Neural progenitor cell (in vitro differentiated cells): ENCODE data around the gene FYN. TPM values are rescaled to one million over a fixed set of nuclear protein-coding genes. Genes with fewer than 3 reads are reported as not detected.

Experiments
- DNase-seq: peaks from one replicate; pipeline ENCODE4 v3.0.0-alpha.2; 2016; ENCODE audit warnings: low spot score
- H2AFZ ChIP-seq: fragments of 200-600 bp; sonication (generic); replicated peaks from 2 replicates; pipeline ENCODE4 v1.6.1; 2016; ENCODE audit warnings: antibody characterized with exemption
- H3F3A ChIP-seq: fragments of 200-600 bp; sonication (generic); 2 replicates; pipeline ENCODE4 v1.6.1; 2016; ENCODE audit warnings: antibody characterized with exemption, low read depth
- H3K27ac ChIP-seq: fragments of 200-600 bp; sonication (generic); 2 replicates; pipeline ENCODE4 v1.5.1; 2016; ENCODE audit warnings: mild to moderate bottlenecking
- H3K27me3 ChIP-seq: fragments of 200-600 bp; sonication (generic); 2 replicates; pipeline ENCODE4 v1.6.1; 2016; ENCODE audit warnings: mild to moderate bottlenecking, moderate library complexity
- H3K36me3 ChIP-seq: fragments of 200-600 bp; sonication (generic); 2 replicates; pipeline ENCODE4 v1.5.1; 2016
- H3K4me1 ChIP-seq: fragments of 200-600 bp; sonication (generic); 2 replicates; pipeline ENCODE4 v1.6.1; 2016; ENCODE audit warnings: mixed run types
- H3K4me2 ChIP-seq: fragments of 200-600 bp; sonication (generic); 2 replicates; pipeline ENCODE4 v1.6.1; 2016
- H3K4me3 ChIP-seq: fragments of 200-600 bp; sonication (generic); 2 replicates; pipeline ENCODE4 v1.5.1; 2016
- H3K79me2 ChIP-seq: fragments of 200-600 bp; sonication (generic); 2 replicates; pipeline ENCODE4 v1.6.1; 2016; ENCODE audit warnings: low read depth
- H3K9ac ChIP-seq: fragments of 200-600 bp; sonication (generic); 2 replicates; pipeline ENCODE4 v1.6.1; 2016
- H3K9me3 ChIP-seq: fragments of 200-600 bp; sonication (generic); 2 replicates; pipeline ENCODE4 v1.5.1; 2016; ENCODE audit warnings: low read depth
- H4K20me1 ChIP-seq: fragments of 200-600 bp; sonication (generic); 2 replicates; pipeline ENCODE4 v1.6.1; 2016; ENCODE audit warnings: low read depth
- H3K27ac Mint-ChIP-seq: 3 replicates; pipeline ENCODE4 v1.8.0; 2021; ENCODE audit warnings: mixed read lengths
- H3K27me3 Mint-ChIP-seq: 2 replicates; pipeline ENCODE4 v1.8.0; 2022; ENCODE audit warnings: low read depth, mild to moderate bottlenecking, inconsistent platforms, moderate library complexity, mixed read lengths; ENCODE audit not compliant: insufficient read depth
- H3K36me3 Mint-ChIP-seq: 3 replicates; pipeline ENCODE4 v1.8.0; 2021; ENCODE audit warnings: mixed read lengths
- H3K4me1 Mint-ChIP-seq: 3 replicates; pipeline ENCODE4 v1.8.0; 2021; ENCODE audit warnings: mixed read lengths
- H3K4me3 Mint-ChIP-seq: 3 replicates; pipeline ENCODE4 v1.8.0; 2021; ENCODE audit warnings: mild to moderate bottlenecking, moderate library complexity, mixed read lengths
- H3K9me3 Mint-ChIP-seq: 3 replicates; pipeline ENCODE4 v1.8.0; 2020; ENCODE audit warnings: mixed read lengths
- EZH2 ChIP-seq: fragments of 200-600 bp; sonication (generic); IDR thresholded peaks from 2 replicates; pipeline ENCODE4 v1.6.1; 2017; ENCODE audit warnings: antibody characterized with exemption, mild to moderate bottlenecking, moderate library complexity
- EZH2phosphoT487 ChIP-seq: fragments of 200-600 bp; sonication (generic); IDR thresholded peaks from 2 replicates; pipeline ENCODE4 v1.6.1; 2017; ENCODE audit warnings: antibody characterized with exemption
- total RNA-seq: library from RNA; depleted of rRNA; stranded (reverse); fragments of >200 nt; gene quantifications from 2 replicates; pipeline ENCODE4 v1.2.3, GENCODE V29; 2015; ENCODE audit warnings: low replicate concordance
- TF ChIP-seq, protein P1 (sequence below): fragments of 200-600 bp; sonication (generic); IDR thresholded peaks from 2 replicates; pipeline ENCODE4 v1.5.1; 2017; ENCODE audit warnings: antibody characterized with exemption, mild to moderate bottlenecking

Gene FYN
- total RNA-seq, 1 donor from 2014 or later: 167 TPM

DNA sequence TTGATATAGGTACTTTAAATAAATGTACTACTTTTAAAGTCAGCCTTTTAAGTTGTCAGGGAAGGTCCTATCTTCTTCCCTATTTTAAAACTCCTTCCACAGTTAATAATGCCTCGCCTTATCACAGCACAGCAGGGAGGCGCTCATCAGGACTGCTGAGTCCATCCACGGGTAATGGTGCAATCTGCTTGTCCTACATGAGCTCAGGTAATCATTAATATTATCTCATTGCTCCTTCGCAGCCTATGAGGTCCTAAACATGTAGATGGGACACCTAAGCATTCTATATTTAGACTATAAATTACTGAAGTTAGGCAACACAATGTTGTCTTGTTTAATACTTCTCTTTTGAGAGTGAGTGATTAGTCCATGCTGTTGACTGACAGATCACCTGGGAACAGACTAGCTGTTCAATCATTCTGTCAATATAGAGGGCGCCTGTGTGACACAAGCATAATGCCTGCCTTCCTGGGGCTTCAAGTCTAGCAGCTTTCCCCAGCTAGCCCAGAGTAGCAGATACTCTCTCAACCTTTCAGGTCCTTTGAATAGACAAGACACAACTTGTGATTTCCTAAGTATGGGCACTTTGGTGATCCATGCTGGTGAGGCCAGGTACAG is 91.0 kb downstream of the FYN start:
- Histone ChIP-seq H3K9me3 (no peaks in the 10 kb centered on the region), H2AFZ (no peak overlapping the region), H3K36me3 (no peaks in the 10 kb centered on the region), H3K4me3 (no peak overlapping the region), H3K79me2 (peaks cover 16% of the 10 kb centered on the region), H3K4me2 (no peak overlapping the region), H3F3A (no peaks in the 10 kb centered on the region), H3K27ac (no peak overlapping the region), H3K9ac (no peak overlapping the region), H4K20me1 (no peaks in the 10 kb centered on the region), H3K27me3 (no peaks in the 10 kb centered on the region), H3K4me1 (peaks cover 8% of the 10 kb centered on the region)
- DNase-seq: no peak
- peaks cover 32% of the 10 kb centered on the region for H3K36me3 Mint-ChIP-seq
- no peak for TF ChIP-seq EZH2
- no peak for TF ChIP-seq EZH2phosphoT487
- TF ChIP-seq, protein P1, sequence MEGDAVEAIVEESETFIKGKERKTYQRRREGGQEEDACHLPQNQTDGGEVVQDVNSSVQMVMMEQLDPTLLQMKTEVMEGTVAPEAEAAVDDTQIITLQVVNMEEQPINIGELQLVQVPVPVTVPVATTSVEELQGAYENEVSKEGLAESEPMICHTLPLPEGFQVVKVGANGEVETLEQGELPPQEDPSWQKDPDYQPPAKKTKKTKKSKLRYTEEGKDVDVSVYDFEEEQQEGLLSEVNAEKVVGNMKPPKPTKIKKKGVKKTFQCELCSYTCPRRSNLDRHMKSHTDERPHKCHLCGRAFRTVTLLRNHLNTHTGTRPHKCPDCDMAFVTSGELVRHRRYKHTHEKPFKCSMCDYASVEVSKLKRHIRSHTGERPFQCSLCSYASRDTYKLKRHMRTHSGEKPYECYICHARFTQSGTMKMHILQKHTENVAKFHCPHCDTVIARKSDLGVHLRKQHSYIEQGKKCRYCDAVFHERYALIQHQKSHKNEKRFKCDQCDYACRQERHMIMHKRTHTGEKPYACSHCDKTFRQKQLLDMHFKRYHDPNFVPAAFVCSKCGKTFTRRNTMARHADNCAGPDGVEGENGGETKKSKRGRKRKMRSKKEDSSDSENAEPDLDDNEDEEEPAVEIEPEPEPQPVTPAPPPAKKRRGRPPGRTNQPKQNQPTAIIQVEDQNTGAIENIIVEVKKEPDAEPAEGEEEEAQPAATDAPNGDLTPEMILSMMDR: no peak
- peaks cover 50% of the 10 kb centered on the region for H3K4me1 Mint-ChIP-seq
- peak overlapping the region; percentile 34 for H3K27ac Mint-ChIP-seq
- no peaks in the 10 kb centered on the region for H3K27me3 Mint-ChIP-seq
- H3K4me3 Mint-ChIP-seq: no peak overlapping the region
- H3K9me3 Mint-ChIP-seq: peaks cover 6% of the 10 kb centered on the region

DNA sequence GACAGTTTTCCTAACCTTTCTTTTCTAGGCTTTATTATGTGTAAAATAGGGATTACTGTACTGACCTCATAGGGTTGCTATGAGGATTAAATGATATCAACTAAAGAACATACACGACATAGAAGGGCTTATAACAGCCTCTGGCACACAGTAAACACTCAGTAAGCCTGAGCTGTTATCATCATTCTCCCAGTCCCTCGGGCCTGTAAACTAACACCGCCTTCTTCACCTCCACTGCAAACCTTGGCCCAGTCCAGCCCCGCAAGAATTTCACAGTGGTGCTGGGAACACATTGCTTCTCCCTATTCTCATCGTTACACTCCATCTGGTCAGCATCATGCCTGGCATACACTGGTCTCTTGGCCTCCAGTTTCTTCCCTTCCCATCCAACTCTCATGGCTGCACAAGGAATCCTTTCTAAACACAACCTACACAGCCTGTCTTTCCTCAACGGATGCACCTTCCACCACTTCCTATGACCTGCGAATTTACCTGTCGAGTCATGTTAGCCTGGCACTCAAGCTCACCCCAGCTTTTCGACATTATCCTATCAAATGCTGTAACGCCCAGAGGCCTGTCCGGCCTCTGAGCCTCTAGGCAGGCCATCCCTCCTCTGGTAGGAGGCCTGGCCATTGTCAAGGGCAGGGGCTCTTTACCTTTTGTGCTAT is 92.1 kb downstream of the FYN start:
- no peak overlapping the region for H3K4me3 ChIP-seq
- H2AFZ ChIP-seq: no peak overlapping the region
- no peak overlapping the region for H3K9ac ChIP-seq
- Mint-ChIP-seq H3K36me3 (peaks cover 32% of the 10 kb centered on the region), H3K4me1 (peaks cover 53% of the 10 kb centered on the region), H3K4me3 (no peak overlapping the region), H3K27me3 (no peaks in the 10 kb centered on the region), H3K27ac (no peak overlapping the region), H3K9me3 (peaks cover 2% of the 10 kb centered on the region)
- DNase-seq: no peak
- H3K27ac ChIP-seq: no peak overlapping the region
- peaks cover 13% of the 10 kb centered on the region for H3K79me2 ChIP-seq
- peaks cover 8% of the 10 kb centered on the region for H3K4me1 ChIP-seq
- no peaks in the 10 kb centered on the region for H3K9me3 ChIP-seq
- no peaks in the 10 kb centered on the region for H3K27me3 ChIP-seq
- H4K20me1 ChIP-seq: no peaks in the 10 kb centered on the region
- TF ChIP-seq EZH2phosphoT487 (no peak), EZH2 (no peak)
- TF ChIP-seq, protein P1: no peak
- no peaks in the 10 kb centered on the region for H3F3A ChIP-seq
- H3K4me2 ChIP-seq: no peak overlapping the region
- no peaks in the 10 kb centered on the region for H3K36me3 ChIP-seq

DNA sequence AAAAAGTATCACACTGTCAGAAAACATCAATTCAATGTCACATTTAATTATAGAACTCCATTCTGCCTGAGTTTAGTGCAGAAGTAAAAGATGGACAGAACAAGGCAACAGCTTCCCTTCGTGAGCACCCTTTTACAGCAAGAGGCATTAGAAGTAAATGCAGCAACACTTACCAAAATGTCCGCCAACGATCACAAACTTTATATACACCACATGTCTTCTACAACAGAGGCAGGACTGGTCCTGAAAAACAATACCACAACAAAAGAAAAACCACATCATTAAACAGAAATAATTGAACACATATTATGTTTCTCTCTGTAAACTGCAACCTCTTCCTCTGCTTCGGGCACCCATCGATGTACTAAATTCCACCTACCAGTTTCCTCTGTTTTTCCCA is 92.9 kb downstream of the FYN start:
- no peaks in the 10 kb centered on the region for H3K27me3 ChIP-seq
- H3K9me3 ChIP-seq: no peaks in the 10 kb centered on the region
- Mint-ChIP-seq H3K36me3 (peaks cover 32% of the 10 kb centered on the region), H3K27ac (peak overlapping the region; percentile 3), H3K4me3 (no peak overlapping the region), H3K4me1 (peaks cover 59% of the 10 kb centered on the region), H3K9me3 (no peaks in the 10 kb centered on the region), H3K27me3 (no peaks in the 10 kb centered on the region)
- no peak overlapping the region for H3K4me2 ChIP-seq
- H3F3A ChIP-seq: no peaks in the 10 kb centered on the region
- no peak for DNase-seq
- H3K4me1 ChIP-seq: peaks cover 13% of the 10 kb centered on the region
- H3K79me2 ChIP-seq: peaks cover 10% of the 10 kb centered on the region
- H2AFZ ChIP-seq: no peak overlapping the region
- no peak overlapping the region for H3K9ac ChIP-seq
- no peaks in the 10 kb centered on the region for H4K20me1 ChIP-seq
- no peak for TF ChIP-seq EZH2phosphoT487
- no peak for TF ChIP-seq EZH2
- TF ChIP-seq, protein P1: no peak
- no peaks in the 10 kb centered on the region for H3K36me3 ChIP-seq
- H3K27ac ChIP-seq: no peak overlapping the region
- no peak overlapping the region for H3K4me3 ChIP-seq
